Bronchial epithelial cell (primary cell): ENCODE measurements around the gene OLIG2. TPM values are rescaled to one million over a fixed set of nuclear protein-coding genes. Genes with fewer than 3 reads are reported as not detected.

Experiments
- DNase-seq: peaks from one replicate; pipeline ENCODE4 v3.0.0-alpha.2; 2010; ENCODE audit warnings: low read depth
- FAIRE-seq: peaks from 2 replicates; lab custom pipeline; 2011; peaks lifted over from hg19 to GRCh38; lab: Jason Lieb, UNC
- H3K27me3 ChIP-seq: 2 replicates; pipeline ENCODE4 v1.5.1; 2011; ENCODE audit warnings: low read length; ENCODE audit not compliant: control insufficient read depth, insufficient read depth
- H3K36me3 ChIP-seq: 2 replicates; pipeline ENCODE4 v1.5.1; 2011; ENCODE audit warnings: low read length; ENCODE audit not compliant: control insufficient read depth, insufficient read depth
- H3K4me3 ChIP-seq: 2 replicates; pipeline ENCODE4 v1.5.1; 2011; ENCODE audit warnings: mild to moderate bottlenecking, low read depth, low read length, control low read depth
- CTCF ChIP-seq: IDR thresholded peaks from 2 replicates; pipeline ENCODE4 v1.5.1; 2011; ENCODE audit warnings: mild to moderate bottlenecking, moderate library complexity, low read length, control low read depth, inconsistent platforms; ENCODE audit not compliant: insufficient read depth, severe bottlenecking
- total RNA-seq: library from RNA; depleted of rRNA; stranded (reverse); fragments of >200 nt; gene quantifications from 2 replicates; pipeline ENCODE4 v1.2.1, GENCODE V29; 2014

The OLIG2 gene
- total RNA-seq, 1 donor from 2014 or later = not detected

- FAIRE-seq = no peak
- no peak for TF ChIP-seq CTCF
- Histone ChIP-seq H3K4me3 (no peak overlapping the region), H3K36me3 (no peaks in the 10 kb centered on the region), H3K27me3 (no peaks in the 10 kb centered on the region)
- DNase-seq = no peak
Observed at GRCh38 chr21:33008333-33009051, 17.2 kb upstream of the OLIG2 start.

- Histone ChIP-seq H3K36me3 (no peaks in the 10 kb centered on the region), H3K27me3 (no peaks in the 10 kb centered on the region), H3K4me3 (no peak overlapping the region)
- FAIRE-seq (no peak), DNase-seq (no peak)
- TF ChIP-seq CTCF = no peak
Observed at GRCh38 chr21:33010931-33011330, 14.8 kb upstream of the OLIG2 start.

GRCh38 chr21:33011462-33011861, 14.3 kb upstream of the OLIG2 start:
- DNase-seq (peak; percentile 98), FAIRE-seq (peak; percentile 13)
- Histone ChIP-seq H3K4me3 (no peak overlapping the region), H3K36me3 (no peaks in the 10 kb centered on the region), H3K27me3 (no peaks in the 10 kb centered on the region)
- TF ChIP-seq CTCF = no peak

GRCh38 chr21:33013626-33014025, 12.1 kb upstream of the OLIG2 start:
- Histone ChIP-seq H3K27me3 (peaks cover 3% of the 10 kb centered on the region), H3K36me3 (no peaks in the 10 kb centered on the region), H3K4me3 (no peak overlapping the region)
- FAIRE-seq (no peak), DNase-seq (no peak)
- no peak for TF ChIP-seq CTCF

GRCh38 chr21:33014331-33014730, 11.4 kb upstream of the OLIG2 start:
- Histone ChIP-seq H3K27me3 (peaks cover 9% of the 10 kb centered on the region), H3K4me3 (no peak overlapping the region), H3K36me3 (no peaks in the 10 kb centered on the region)
- TF ChIP-seq CTCF = no peak
- DNase-seq (no peak), FAIRE-seq (peak; percentile 18)

GRCh38 chr21:33015096-33015495, 10.6 kb upstream of the OLIG2 start:
- Histone ChIP-seq H3K27me3 (peaks cover 14% of the 10 kb centered on the region), H3K36me3 (no peaks in the 10 kb centered on the region), H3K4me3 (no peak overlapping the region)
- DNase-seq (no peak), FAIRE-seq (peak; percentile 84)
- TF ChIP-seq CTCF = no peak
